H9 (cell line): ENCODE results near the gene DNER. TPM values are rescaled to one million over a fixed set of nuclear protein-coding genes. Genes with fewer than 3 reads are reported as not detected.

Source experiments
- DNase-seq: peaks from one replicate; pipeline ENCODE4 v3.0.0-alpha.2; 2017
- H2AFZ ChIP-seq: one replicate; pipeline ENCODE4 v1.6.1; 2013; ENCODE audit warnings: mild to moderate bottlenecking, low read length, control low read depth, moderate library complexity
- H2AK5ac ChIP-seq: 2 replicates; pipeline ENCODE4 v1.6.1; 2013; ENCODE audit warnings: low read length, control low read depth, mixed read lengths; ENCODE audit not compliant: insufficient read length
- H2BK120ac ChIP-seq: one replicate; pipeline ENCODE4 v1.6.1; 2013; ENCODE audit warnings: low read depth, mild to moderate bottlenecking, low read length, control low read depth, inconsistent platforms; ENCODE audit not compliant: poor library complexity, severe bottlenecking
- H2BK12ac ChIP-seq: 2 replicates; pipeline ENCODE4 v1.6.1; 2013; ENCODE audit warnings: low read length, control low read depth, mixed read lengths, low read depth; ENCODE audit not compliant: insufficient read length
- H2BK15ac ChIP-seq: 2 replicates; pipeline ENCODE4 v1.6.1; 2013; ENCODE audit warnings: low read depth, low read length, control low read depth
- H2BK20ac ChIP-seq: one replicate; pipeline ENCODE4 v1.6.1; 2013; ENCODE audit warnings: low read depth, mild to moderate bottlenecking, low read length, control low read depth, inconsistent platforms; ENCODE audit not compliant: poor library complexity, severe bottlenecking
- H2BK5ac ChIP-seq: 2 replicates; pipeline ENCODE4 v1.6.1; 2013; ENCODE audit warnings: low read length, control low read depth, mixed read lengths; ENCODE audit not compliant: insufficient read length
- H3K14ac ChIP-seq: 2 replicates; pipeline ENCODE4 v1.6.1; 2013; ENCODE audit warnings: low read length, control low read depth; ENCODE audit not compliant: insufficient read depth
- H3K18ac ChIP-seq: 2 replicates; pipeline ENCODE4 v1.6.1; 2013; ENCODE audit warnings: low read depth, mild to moderate bottlenecking, mixed read lengths, low read length, control low read depth; ENCODE audit not compliant: insufficient read length
- H3K23ac ChIP-seq: 2 replicates; pipeline ENCODE4 v1.6.1; 2013; ENCODE audit warnings: low read length, control low read depth, mixed read lengths, low read depth; ENCODE audit not compliant: insufficient read length
- H3K23me2 ChIP-seq: 2 replicates; pipeline ENCODE4 v1.6.1; 2013; ENCODE audit warnings: low read depth, mild to moderate bottlenecking, mixed read lengths, low read length, control low read depth; ENCODE audit not compliant: insufficient read length, poor library complexity, severe bottlenecking
- H3K27ac ChIP-seq: 2 replicates; pipeline ENCODE4 v1.5.1; 2013; ENCODE audit warnings: low read length, control low read depth, mixed read lengths, low read depth; ENCODE audit not compliant: insufficient read length
- H3K27me3 ChIP-seq: 2 replicates; pipeline ENCODE4 v1.6.1; 2013; ENCODE audit warnings: low read length, control low read depth, inconsistent platforms; ENCODE audit not compliant: insufficient read depth
- H3K4ac ChIP-seq: 2 replicates; pipeline ENCODE4 v1.6.1; 2013; ENCODE audit warnings: low read depth, mild to moderate bottlenecking, control low read depth, inconsistent platforms, low read length, moderate library complexity
- H3K4me1 ChIP-seq: 2 replicates; pipeline ENCODE4 v1.6.1; 2013; ENCODE audit warnings: low read length, control low read depth, inconsistent platforms; ENCODE audit not compliant: insufficient read depth
- H3K4me2 ChIP-seq: 2 replicates; pipeline ENCODE4 v1.6.1; 2013; ENCODE audit warnings: low read length, control low read depth, mixed read lengths; ENCODE audit not compliant: insufficient read length, insufficient read depth
- H3K56ac ChIP-seq: 2 replicates; pipeline ENCODE4 v1.6.1; 2013; ENCODE audit warnings: low read depth, mild to moderate bottlenecking, mixed read lengths, low read length, control low read depth; ENCODE audit not compliant: insufficient read length
- H3K79me1 ChIP-seq: 2 replicates; pipeline ENCODE4 v1.6.1; 2013; ENCODE audit warnings: low read depth, mild to moderate bottlenecking, moderate library complexity, low read length, control low read depth, inconsistent platforms; ENCODE audit not compliant: insufficient read depth, poor library complexity, severe bottlenecking
- H3K79me2 ChIP-seq: 2 replicates; pipeline ENCODE4 v1.6.1; 2013; ENCODE audit warnings: low read length, control low read depth, inconsistent platforms; ENCODE audit not compliant: insufficient read depth
- H3K9ac ChIP-seq: 2 replicates; pipeline ENCODE4 v1.6.1; 2013; ENCODE audit warnings: low read length, control low read depth, mixed read lengths; ENCODE audit not compliant: insufficient read length; ENCODE audit errors: extremely low read depth
- H3K9me3 ChIP-seq: one replicate; pipeline ENCODE4 v1.6.1; 2013; ENCODE audit warnings: low read depth, low read length, inconsistent platforms; ENCODE audit not compliant: control insufficient read depth
- H3T11ph ChIP-seq: one replicate; pipeline ENCODE4 v1.6.1; 2013; ENCODE audit warnings: mild to moderate bottlenecking, low read length, control low read depth, inconsistent platforms
- H4K20me1 ChIP-seq: one replicate; pipeline ENCODE4 v1.6.1; 2013; ENCODE audit not compliant: control insufficient read depth, insufficient read length, insufficient read depth
- H4K5ac ChIP-seq: 2 replicates; pipeline ENCODE4 v1.6.1; 2013; ENCODE audit warnings: low read depth, mild to moderate bottlenecking, mixed read lengths, low read length, control low read depth; ENCODE audit not compliant: insufficient read length
- H4K8ac ChIP-seq: replicated peaks from 2 replicates; pipeline ENCODE4 v1.6.1; 2013; ENCODE audit warnings: low read length, control low read depth, mixed read lengths, low read depth; ENCODE audit not compliant: insufficient read length
- H4K91ac ChIP-seq: 2 replicates; pipeline ENCODE4 v1.6.1; 2013; ENCODE audit warnings: low read depth, mild to moderate bottlenecking, moderate library complexity, mixed read lengths, low read length, control low read depth; ENCODE audit not compliant: insufficient read length
- H3K27ac Mint-ChIP-seq, 3 experiments: 2 replicates in 2 of 3; 3 replicates in 1 of 3; pipeline ENCODE4 v1.8.0; 2020 to 2021; ENCODE audit warnings: mixed read lengths in 3 of 3, mild to moderate bottlenecking in 1 of 3, moderate library complexity in 1 of 3
- H3K27me3 Mint-ChIP-seq: 2 replicates; pipeline ENCODE4 v1.8.0; 2021; ENCODE audit warnings: low read depth, mild to moderate bottlenecking, moderate library complexity, mixed read lengths
- H3K36me3 Mint-ChIP-seq, 3 experiments: 2 replicates in 2 of 3; 3 replicates in 1 of 3; pipeline ENCODE4 v1.8.0; 2020 to 2021; ENCODE audit warnings: low read depth in 3 of 3, mixed read lengths in 3 of 3; ENCODE audit not compliant: insufficient read depth in 1 of 3
- H3K4me1 Mint-ChIP-seq, 2 experiments: 2 replicates each; pipeline ENCODE4 v1.8.0; 2020; ENCODE audit warnings: mixed read lengths in 2 of 2
- H3K4me3 Mint-ChIP-seq, 2 experiments: 2 replicates in 1 of 2; 3 replicates in 1 of 2; pipeline ENCODE4 v1.8.0; 2020 to 2021; ENCODE audit warnings: mild to moderate bottlenecking in 2 of 2, mixed read lengths in 2 of 2, moderate library complexity in 1 of 2
- H3K9me3 Mint-ChIP-seq, 2 experiments: 2 replicates in 1 of 2; 3 replicates in 1 of 2; pipeline ENCODE4 v1.8.0; 2020; ENCODE audit warnings: mild to moderate bottlenecking in 2 of 2, mixed read lengths in 2 of 2, moderate library complexity in 1 of 2
- CTCF ChIP-seq: fragments of 200-600 bp; sonication (generic); conservative IDR thresholded peaks from 3 replicates; pipeline ENCODE4 v1.8.0; 2021; ENCODE audit warnings: antibody characterized with exemption, mild to moderate bottlenecking
- WGBS: extraction: QIAGEN DNeasy Blood & Tissue Kit; methylation state at CpG from one replicate; pipeline ENCODE4 v1.1.7; 2013; ENCODE audit warnings: missing lambda C conversion rate, low lambda C conversion rate, mixed read lengths; ENCODE audit not compliant: insufficient read length; ENCODE audit errors: extremely low coverage; 5-methylcytosine and 5-hydroxymethylcytosine counted together
- total RNA-seq: library from RNA; stranded (reverse); gene quantifications from 2 replicates; pipeline ENCODE4 v1.2.1, GENCODE V29; 2021

Gene DNER
- total RNA-seq, 1 experiment from 2014 or later: 1.0 TPM

- WGBS: no CpG with 5 or more reads among the region's 6 CpGs
- H3K9ac ChIP-seq: no peak overlapping the region
- no peak overlapping the region for H3K56ac ChIP-seq
- DNase-seq: no peak
- no peaks in the 10 kb centered on the region for H3K4me1 ChIP-seq
- no peak overlapping the region for H3K4me2 ChIP-seq
- H3K9me3 ChIP-seq: no peaks in the 10 kb centered on the region
- no peaks in the 10 kb centered on the region for H3K23me2 ChIP-seq
- no peak overlapping the region for H2BK12ac ChIP-seq
- no peaks in the 10 kb centered on the region for H3K79me1 ChIP-seq
- no peaks in the 10 kb centered on the region; a peak in 1 of 7 replicates for H3K36me3 Mint-ChIP-seq
- H2AFZ ChIP-seq: no peak overlapping the region
- no peaks in the 10 kb centered on the region for H3K79me2 ChIP-seq
- H4K20me1 ChIP-seq: no peaks in the 10 kb centered on the region
- H3K4me1 Mint-ChIP-seq: no peaks in the 10 kb centered on the region
- no peak overlapping the region for H3K23ac ChIP-seq
- no peak overlapping the region for H3K27ac ChIP-seq
- H2BK5ac ChIP-seq: no peak overlapping the region
- H3K27me3 ChIP-seq: no peaks in the 10 kb centered on the region
- H2AK5ac ChIP-seq: no peak overlapping the region
- H3K4me3 Mint-ChIP-seq: no peak overlapping the region
- H2BK15ac ChIP-seq: no peak overlapping the region
- no peak overlapping the region for H4K8ac ChIP-seq
- H4K91ac ChIP-seq: no peak overlapping the region
- TF ChIP-seq CTCF: no peak
- H3K14ac ChIP-seq: no peak overlapping the region
- no peak overlapping the region for H2BK20ac ChIP-seq
- H3T11ph ChIP-seq: no peak overlapping the region
- no peak overlapping the region for H4K5ac ChIP-seq
- H3K18ac ChIP-seq: no peak overlapping the region
- H3K4ac ChIP-seq: no peak overlapping the region
- no peak overlapping the region; a peak in 1 of 7 replicates for H3K27ac Mint-ChIP-seq
- H3K9me3 Mint-ChIP-seq: peaks cover 0 to 3% of the 10 kb centered on the region in 2 experiments; a peak in 1 of 5 replicates
- H2BK120ac ChIP-seq: no peak overlapping the region
- no peaks in the 10 kb centered on the region for H3K27me3 Mint-ChIP-seq
Observed at GRCh38 chr2:229686122-229686919, 28.0 kb downstream of the DNER start.
